Uterus (tissue), 2 donors: ENCODE measurements around the gene SPATA31C2.
"Not testable (repeated sequence)": the region's sequence is repeated elsewhere in the genome, so short reads cannot be mapped to it uniquely, and the experiment has no call there.

Source experiments
- CTCF ChIP-seq, 4 experiments: fragments of 200-600 bp in 2 of 4; fragments of 450-650 bp in 2 of 4; sonication (generic) in 2 of 4; IDR thresholded peaks; one replicate each; pipeline ENCODE4 v1.5.1; 2016 to 2019; ENCODE audit warnings: antibody characterized with exemption in 4 of 4, mild to moderate bottlenecking in 2 of 4, moderate library complexity in 1 of 4
- POLR2A ChIP-seq, 2 donors: fragments of 450-650 bp; IDR thresholded peaks; one replicate each; pipeline ENCODE4 v1.6.1; 2016; ENCODE audit warnings: antibody characterized with exemption in 2 of 2, mild to moderate bottlenecking in 1 of 2, moderate library complexity in 1 of 2

DNA sequence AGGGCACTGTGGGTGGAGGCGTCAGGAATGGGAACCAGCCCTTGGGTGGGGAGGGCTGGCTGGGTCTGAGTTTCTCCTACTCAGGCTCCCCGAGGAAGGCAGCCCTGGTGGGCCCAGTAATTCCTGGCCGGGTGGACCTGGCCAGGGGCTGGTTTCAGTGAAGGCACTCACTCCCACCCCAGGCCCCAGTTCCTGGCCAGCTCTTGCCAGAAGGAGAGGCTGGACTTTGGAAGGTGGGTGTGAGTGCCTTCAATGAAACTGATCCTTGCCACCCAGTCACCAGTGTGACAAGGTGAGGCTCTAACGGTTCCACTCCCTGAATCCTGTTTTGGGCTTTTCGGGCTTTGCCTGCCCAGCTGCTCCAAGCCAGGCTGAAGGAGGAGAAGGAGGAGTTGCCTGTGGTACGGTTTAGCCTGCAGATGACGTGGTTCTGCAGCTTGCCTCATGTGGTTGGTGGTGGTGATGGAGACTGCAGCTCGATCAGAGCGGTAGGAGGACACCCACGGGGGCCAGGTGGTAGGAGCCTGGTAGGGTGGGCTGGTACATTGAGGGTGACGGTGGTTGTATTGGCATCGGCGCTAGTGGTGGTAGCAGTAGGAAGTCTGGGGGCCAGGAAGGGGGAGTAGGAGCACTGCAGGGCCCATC is 23.2 kb downstream of the SPATA31C2 start:
- TF ChIP-seq CTCF, POLR2A (IDR thresholded peaks at IDR 0.05): not testable (repeated sequence)
